ENCODE measurements around the gene DUSP22. TPM values are rescaled to one million over a fixed set of nuclear protein-coding genes. Genes with fewer than 3 reads are reported as not detected.

DUSP22 gene
- total RNA-seq, 1 experiment from 2014 or later: 34.8 TPM

DNA sequence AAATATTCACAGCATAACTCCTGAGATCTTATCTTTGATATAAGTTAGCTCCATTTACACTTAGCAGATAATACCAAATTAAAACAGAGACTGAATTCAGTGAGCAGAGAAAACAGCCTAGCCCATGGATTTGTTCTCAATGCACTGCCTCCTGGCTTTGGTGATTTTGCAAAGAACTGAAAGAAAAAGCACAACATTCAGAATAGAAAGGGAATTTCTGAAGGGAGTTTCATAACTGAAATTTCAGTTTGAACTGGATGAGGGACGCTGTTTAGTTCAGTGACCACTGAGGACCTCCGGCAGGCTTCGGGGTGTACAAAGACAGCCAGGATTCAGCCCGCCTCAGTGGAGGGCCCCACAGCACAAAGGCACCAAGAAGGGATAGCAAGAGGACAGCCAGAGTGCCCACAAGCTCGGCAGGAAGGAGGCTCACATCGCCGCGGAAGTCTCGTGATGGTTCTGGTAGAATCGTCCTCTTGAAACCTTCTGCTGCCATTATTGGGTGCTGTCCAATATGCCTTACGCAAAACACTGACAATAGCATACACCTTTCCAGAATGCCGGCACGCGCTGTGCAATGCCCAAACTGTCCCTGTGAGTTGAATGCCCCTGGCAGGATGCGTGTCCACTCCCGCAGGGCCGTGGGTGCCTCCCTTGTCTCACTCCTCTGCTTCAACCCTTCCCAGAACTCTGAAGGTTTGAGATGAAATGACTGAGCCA lies 89.6 kb downstream of the DUSP22 start:
- no peaks in the 10 kb centered on the region for H3K36me3 ChIP-seq (ENCODE audit: control insufficient read depth, insufficient read depth, low read length)
- no TSS peak for BruUV-seq (replicated peaks)
- TF ChIP-seq SIN3A (IDR thresholded peaks at IDR 0.05; ENCODE audit: borderline replicate concordance, insufficient read depth, low read depth, low read length): no peak
- TF ChIP-seq CTCF (IDR thresholded peaks at IDR 0.05): no peak
- intact Hi-C loops (cut with micrococcal nuclease; ENCODE audit: unreplicated experiment) (no loop called here), in situ Hi-C loops (cut with HindIII; ENCODE audit: low pct_unique_long_range_greater_than_20kb, low sequenced_read_pairs) (no loop called here)
- no peaks in the 10 kb centered on the region for H3K4me1 ChIP-seq (ENCODE audit: control insufficient read depth, insufficient read depth, low read length)
- DNase-seq (ENCODE audit: low read depth, low spot score) (no peak), ATAC-seq (no peak)
- no peak overlapping the region for H3K4me3 ChIP-seq (ENCODE audit: low read depth in 2 of 2, low read length in 2 of 2)
- H3K27me3 ChIP-seq (ENCODE audit: control insufficient read depth, insufficient read depth, low read length): peaks cover 5% of the 10 kb centered on the region
- H3K9me3 ChIP-seq (ENCODE audit: control insufficient read depth, insufficient read depth, low read depth, low read length): no peaks in the 10 kb centered on the region
- ChIA-PET POLR2A (no interaction called here), CTCF (interaction anchor here (0.6 kb wide), 1 partner anchor 28 kb away, joined by 3 read pairs; no protein-coding TSS in a partner anchor)
- H3K27ac ChIP-seq (ENCODE audit: low read length): no peak overlapping the region

- Histone ChIP-seq H3K4me1 (ENCODE audit: control insufficient read depth, insufficient read depth, low read length) (no peaks in the 10 kb centered on the region), H3K4me3 (ENCODE audit: low read depth in 2 of 2, low read length in 2 of 2) (no peak overlapping the region), H3K9me3 (ENCODE audit: control insufficient read depth, insufficient read depth, low read depth, low read length) (no peaks in the 10 kb centered on the region), H3K27me3 (ENCODE audit: control insufficient read depth, insufficient read depth, low read length) (peaks cover 5% of the 10 kb centered on the region), H3K36me3 (ENCODE audit: control insufficient read depth, insufficient read depth, low read length) (no peaks in the 10 kb centered on the region), H3K27ac (ENCODE audit: low read length) (no peak overlapping the region)
- BruUV-seq (replicated peaks): no TSS peak
- POLR2A ChIA-PET: interaction anchor here (0.5 kb wide), 1 partner anchor 111 kb away, joined by 3 read pairs; no protein-coding TSS in a partner anchor
- CTCF ChIA-PET: no interaction called here
- in situ Hi-C loops (cut with HindIII; ENCODE audit: low pct_unique_long_range_greater_than_20kb, low sequenced_read_pairs) (no loop called here), intact Hi-C loops (cut with micrococcal nuclease; ENCODE audit: unreplicated experiment) (no loop called here)
- TF ChIP-seq TCF7L2 (IDR thresholded peaks at IDR 0.05; ENCODE audit: low read depth, low read length) (no peak), POLR2AphosphoS5 (IDR thresholded peaks at IDR 0.05; ENCODE audit: low read depth, low read length) (no peak), SIN3A (IDR thresholded peaks at IDR 0.05; ENCODE audit: borderline replicate concordance, insufficient read depth, low read depth, low read length) (no peak), CTCF (IDR thresholded peaks at IDR 0.05) (no peak)
- TF ChIP-seq, protein P1, sequence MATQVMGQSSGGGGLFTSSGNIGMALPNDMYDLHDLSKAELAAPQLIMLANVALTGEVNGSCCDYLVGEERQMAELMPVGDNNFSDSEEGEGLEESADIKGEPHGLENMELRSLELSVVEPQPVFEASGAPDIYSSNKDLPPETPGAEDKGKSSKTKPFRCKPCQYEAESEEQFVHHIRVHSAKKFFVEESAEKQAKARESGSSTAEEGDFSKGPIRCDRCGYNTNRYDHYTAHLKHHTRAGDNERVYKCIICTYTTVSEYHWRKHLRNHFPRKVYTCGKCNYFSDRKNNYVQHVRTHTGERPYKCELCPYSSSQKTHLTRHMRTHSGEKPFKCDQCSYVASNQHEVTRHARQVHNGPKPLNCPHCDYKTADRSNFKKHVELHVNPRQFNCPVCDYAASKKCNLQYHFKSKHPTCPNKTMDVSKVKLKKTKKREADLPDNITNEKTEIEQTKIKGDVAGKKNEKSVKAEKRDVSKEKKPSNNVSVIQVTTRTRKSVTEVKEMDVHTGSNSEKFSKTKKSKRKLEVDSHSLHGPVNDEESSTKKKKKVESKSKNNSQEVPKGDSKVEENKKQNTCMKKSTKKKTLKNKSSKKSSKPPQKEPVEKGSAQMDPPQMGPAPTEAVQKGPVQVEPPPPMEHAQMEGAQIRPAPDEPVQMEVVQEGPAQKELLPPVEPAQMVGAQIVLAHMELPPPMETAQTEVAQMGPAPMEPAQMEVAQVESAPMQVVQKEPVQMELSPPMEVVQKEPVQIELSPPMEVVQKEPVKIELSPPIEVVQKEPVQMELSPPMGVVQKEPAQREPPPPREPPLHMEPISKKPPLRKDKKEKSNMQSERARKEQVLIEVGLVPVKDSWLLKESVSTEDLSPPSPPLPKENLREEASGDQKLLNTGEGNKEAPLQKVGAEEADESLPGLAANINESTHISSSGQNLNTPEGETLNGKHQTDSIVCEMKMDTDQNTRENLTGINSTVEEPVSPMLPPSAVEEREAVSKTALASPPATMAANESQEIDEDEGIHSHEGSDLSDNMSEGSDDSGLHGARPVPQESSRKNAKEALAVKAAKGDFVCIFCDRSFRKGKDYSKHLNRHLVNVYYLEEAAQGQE (IDR thresholded peaks at IDR 0.05; ENCODE audit: insufficient read depth in 1 of 2, low read depth in 2 of 2, low read length in 1 of 2): no peak
- DNase-seq (ENCODE audit: low read depth, low spot score) (no peak), ATAC-seq (no peak)
Measured at GRCh38 chr6:382883-383810, 90.9 kb downstream of the DUSP22 start.
